C4-2B (cell line): ENCODE data around the gene ZNF578.

Experiments
- CTCF ChIP-seq: fragments of 450-650 bp; conservative IDR thresholded peaks from 2 replicates; pipeline ENCODE4 v1.5.1; 2017; ENCODE audit warnings: mild to moderate bottlenecking
- ZFX ChIP-seq: fragments of 450-650 bp; IDR thresholded peaks from 2 replicates; pipeline ENCODE4 v1.6.1; 2017

GRCh38 chr19:52453324-52454094 is at the start of gene ZNF578:
- no peak for TF ChIP-seq CTCF
- TF ChIP-seq ZFX, result no peak
